Prostate gland (tissue), 2 donors: ENCODE results near the gene NUP50.

Source experiments
- POLR2A ChIP-seq: fragments of 450-650 bp; IDR thresholded peaks from one replicate; pipeline ENCODE4 v1.6.1; 2016; ENCODE audit warnings: antibody characterized with exemption, mild to moderate bottlenecking
- TF ChIP-seq, protein P1 (sequence below), 4 experiments: fragments of 200-600 bp in 2 of 4; fragments of 450-650 bp in 2 of 4; sonication (generic) in 2 of 4; IDR thresholded peaks; 1 replicate in 3 of 4; 2 replicates in 1 of 4; pipeline ENCODE4 v1.5.1; 2016 to 2019; ENCODE audit warnings: antibody characterized with exemption in 4 of 4, mild to moderate bottlenecking in 2 of 4, moderate library complexity in 2 of 4

DNA sequence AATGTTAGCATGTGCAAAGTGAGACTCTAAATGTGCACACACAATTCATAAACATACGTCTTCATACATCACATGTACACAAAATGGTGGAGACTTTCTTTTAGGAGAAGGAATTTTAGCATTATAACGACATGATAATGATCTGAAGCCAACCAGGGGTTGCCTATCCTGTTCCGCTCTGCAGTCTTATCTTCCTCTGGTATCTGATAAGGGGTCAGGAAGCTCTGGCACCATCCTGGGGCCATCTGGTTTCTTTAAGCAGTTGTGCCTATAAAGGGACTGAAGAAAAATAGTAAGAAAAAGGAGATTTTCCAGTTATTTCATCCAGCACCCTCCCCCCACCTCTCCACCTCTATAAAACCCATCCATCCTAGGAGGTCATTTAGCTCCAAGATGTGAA, 5.8 kb upstream of the NUP50 start:
- TF ChIP-seq, protein P1, sequence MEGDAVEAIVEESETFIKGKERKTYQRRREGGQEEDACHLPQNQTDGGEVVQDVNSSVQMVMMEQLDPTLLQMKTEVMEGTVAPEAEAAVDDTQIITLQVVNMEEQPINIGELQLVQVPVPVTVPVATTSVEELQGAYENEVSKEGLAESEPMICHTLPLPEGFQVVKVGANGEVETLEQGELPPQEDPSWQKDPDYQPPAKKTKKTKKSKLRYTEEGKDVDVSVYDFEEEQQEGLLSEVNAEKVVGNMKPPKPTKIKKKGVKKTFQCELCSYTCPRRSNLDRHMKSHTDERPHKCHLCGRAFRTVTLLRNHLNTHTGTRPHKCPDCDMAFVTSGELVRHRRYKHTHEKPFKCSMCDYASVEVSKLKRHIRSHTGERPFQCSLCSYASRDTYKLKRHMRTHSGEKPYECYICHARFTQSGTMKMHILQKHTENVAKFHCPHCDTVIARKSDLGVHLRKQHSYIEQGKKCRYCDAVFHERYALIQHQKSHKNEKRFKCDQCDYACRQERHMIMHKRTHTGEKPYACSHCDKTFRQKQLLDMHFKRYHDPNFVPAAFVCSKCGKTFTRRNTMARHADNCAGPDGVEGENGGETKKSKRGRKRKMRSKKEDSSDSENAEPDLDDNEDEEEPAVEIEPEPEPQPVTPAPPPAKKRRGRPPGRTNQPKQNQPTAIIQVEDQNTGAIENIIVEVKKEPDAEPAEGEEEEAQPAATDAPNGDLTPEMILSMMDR (IDR thresholded peaks at IDR 0.05), result no peak
- TF ChIP-seq POLR2A, result no peak
